ENCODE results near the gene MARCHF2. TPM values are rescaled to one million over a fixed set of nuclear protein-coding genes. Genes with fewer than 3 reads are reported as not detected.

Gene MARCHF2
- total and polyA plus RNA-seq, 9 of the 15 experiments (the other 6 are each of a cell fraction or from before 2014, with no cell fraction given) = 0.39 to 6.4 (median 2.2) TPM

- TF ChIP-seq REST (IDR thresholded peaks at IDR 0.05; ENCODE audit: borderline replicate concordance) = no peak
- no peak for TF ChIP-seq REST (CRISPR knock-in tag; IDR thresholded peaks at IDR 0.05; ENCODE audit: low read depth)
- TF ChIP-seq CBX8 (IDR thresholded peaks at IDR 0.05; ENCODE audit: borderline replicate concordance, extremely low read depth, low read depth, low read length, poor library complexity, severe bottlenecking) = no peak
- TF ChIP-seq ZC3H11A (IDR thresholded peaks at IDR 0.05; ENCODE audit: low read depth, low read length) = no peak
- peak; percentile 58 to 72; a peak in 3 of 4 replicates for TF ChIP-seq KDM1A (IDR thresholded peaks at IDR 0.05)
- peak; percentile 89 for TF ChIP-seq BCOR (IDR thresholded peaks at IDR 0.05)
- no peak for TF ChIP-seq NFRKB (IDR thresholded peaks at IDR 0.05; ENCODE audit: low read depth)
- TF ChIP-seq RBM25 (IDR thresholded peaks at IDR 0.05; ENCODE audit: low read depth, low read length, severe bottlenecking) = peak; percentile 74
- TF ChIP-seq ZFP30 (CRISPR knock-in tag; IDR thresholded peaks at IDR 0.05; ENCODE audit: borderline replicate concordance) = no peak
- no peak for TF ChIP-seq ZNF347 (CRISPR knock-in tag; IDR thresholded peaks at IDR 0.05; ENCODE audit: low read depth)
- no peak for TF ChIP-seq MYBL2 (IDR thresholded peaks at IDR 0.05; ENCODE audit: low read depth)
- TF ChIP-seq MYBL2 (CRISPR knock-in tag; IDR thresholded peaks at IDR 0.05; ENCODE audit: borderline replicate concordance) = no peak
- TF ChIP-seq POLR3A (IDR thresholded peaks at IDR 0.05; ENCODE audit: borderline replicate concordance, extremely low read depth, insufficient read depth, insufficient read length) = no peak
- TF ChIP-seq GTF3C2 (IDR thresholded peaks at IDR 0.05; ENCODE audit: borderline replicate concordance, extremely low read depth, insufficient read length) = no peak
- no peak for TF ChIP-seq NR2F6 (CRISPR knock-in tag; IDR thresholded peaks at IDR 0.05)
- no peak for TF ChIP-seq ZKSCAN1 (IDR thresholded peaks at IDR 0.05; ENCODE audit: low read depth, low read length)
Measured at GRCh38 chr19:8421484-8422461, 8.7 kb downstream of the MARCHF2 start (continued).
